Measurements from ENCODE around the gene ARID1B.

Gene ARID1B

GRCh38 chr6:156747715-156748114 lies 29.5 kb upstream of the ARID1B start:
- TF ChIP-seq CTCF (IDR thresholded peaks at IDR 0.05; ENCODE audit: extremely low read depth, missing control alignments), result no peak
- DNase-seq (ENCODE audit: low spot score), result no peak

GRCh38 chr6:156748504-156748903 lies 28.7 kb upstream of the ARID1B start:
- no peak for DNase-seq (ENCODE audit: low spot score)
- no peak for TF ChIP-seq CTCF (IDR thresholded peaks at IDR 0.05; ENCODE audit: extremely low read depth, missing control alignments)

GRCh38 chr6:156752666-156753301 lies 24.4 kb upstream of the ARID1B start:
- DNase-seq (ENCODE audit: low spot score), result peak; percentile 39
- peak; percentile 6 for TF ChIP-seq CTCF (IDR thresholded peaks at IDR 0.05; ENCODE audit: extremely low read depth, missing control alignments)

GRCh38 chr6:156756630-156757610 lies 20.3 kb upstream of the ARID1B start:
- no peak for TF ChIP-seq CTCF (IDR thresholded peaks at IDR 0.05; ENCODE audit: extremely low read depth, missing control alignments)
- no peak for DNase-seq (ENCODE audit: low spot score)

GRCh38 chr6:156757849-156758248 lies 19.3 kb upstream of the ARID1B start:
- no peak for TF ChIP-seq CTCF (IDR thresholded peaks at IDR 0.05; ENCODE audit: extremely low read depth, missing control alignments)
- DNase-seq (ENCODE audit: low spot score), result no peak

GRCh38 chr6:156760377-156760776 lies 16.8 kb upstream of the ARID1B start:
- DNase-seq (ENCODE audit: low spot score), result no peak
- no peak for TF ChIP-seq CTCF (IDR thresholded peaks at IDR 0.05; ENCODE audit: extremely low read depth, missing control alignments)

GRCh38 chr6:156762547-156762946 lies 14.6 kb upstream of the ARID1B start:
- DNase-seq (ENCODE audit: low spot score), result no peak
- TF ChIP-seq CTCF (IDR thresholded peaks at IDR 0.05; ENCODE audit: extremely low read depth, missing control alignments), result no peak
